K562 (cell line): ENCODE measurements around the gene AQP6. TPM values are rescaled to one million over a fixed set of nuclear protein-coding genes. Genes with fewer than 3 reads are reported as not detected.

ENCODE experiments used
- ATAC-seq: fragments of 200-7000 bp; cut with Tn5 transposase; 3 replicates; pipeline ENCODE4 v1.9.1; 2020; ENCODE audit warnings: moderate library complexity
- BruUV-seq: library from RNA; stranded (reverse); fragments of 400-500 nt; replicated peaks from 2 replicates; lab custom pipeline; 2021; lab: Mats Ljungman, UMichigan
- CTCF ChIA-PET: fragments of 300-600 bp; formaldehyde crosslinking; extraction: SDS; loops from one replicate; lab custom pipeline; 2021; ENCODE audit warnings: low intra/inter-chr PET ratio; lab: Yijun Ruan, JAX
- POLR2A ChIA-PET: fragments of 300-600, 350-650 bp; sonication (Branson Sonifier 250); formaldehyde crosslinking; extraction: SDS; loops from one replicate; lab custom pipeline; 2021; ENCODE audit warnings: antibody characterized with exemption, inconsistent platforms; lab: Yijun Ruan, JAX
- DNase-seq, 4 experiments: peaks; one replicate each; pipeline versions ENCODE4 v3.0.0 to v3.0.0-alpha.2; 2011 to 2018; ENCODE audit warnings: low spot score in 3 of 4, mixed read lengths in 3 of 4; ENCODE audit errors: extremely low read depth in 1 of 4
- FAIRE-seq: peaks from 2 replicates; lab custom pipeline; 2011; peaks lifted over from hg19 to GRCh38; lab: Jason Lieb, UNC
- H2AFZ ChIP-seq: 2 replicates; pipeline ENCODE4 v1.6.0; 2011; ENCODE audit warnings: low read depth, low read length, control low read depth, inconsistent platforms
- H3K27ac ChIP-seq: fragments of 200-600 bp; 3 replicates; pipeline ENCODE4 v1.8.0; 2011; ENCODE audit warnings: low read depth, mild to moderate bottlenecking, control low read depth, inconsistent platforms, low read length, moderate library complexity, mixed read lengths; ENCODE audit errors: extremely low read depth
- H3K27me3 ChIP-seq, 2 experiments: fragments of 300-600 bp in 1 of 2; 2 replicates in 1 of 2; 3 replicates in 1 of 2; pipeline versions ENCODE4 v1.6.0 to v1.8.0; 2011; ENCODE audit warnings: inconsistent platforms in 2 of 2, low read length in 2 of 2, mild to moderate bottlenecking in 1 of 2, mixed read lengths in 1 of 2, moderate library complexity in 1 of 2; ENCODE audit not compliant: control insufficient read depth in 2 of 2, insufficient read depth in 2 of 2
- H3K36me3 ChIP-seq: fragments of 300-600 bp; 3 replicates; pipeline ENCODE4 v1.8.0; 2011; ENCODE audit warnings: mild to moderate bottlenecking, low read length, inconsistent platforms; ENCODE audit not compliant: control insufficient read depth, insufficient read depth
- H3K4me1 ChIP-seq, 2 experiments: fragments of 200-600 bp in 1 of 2; replicated peaks in 1 of 2; 2 replicates in 1 of 2; 3 replicates in 1 of 2; pipeline versions ENCODE4 v1.5.1 to v1.8.0; 2011; ENCODE audit warnings: inconsistent platforms in 2 of 2, low read length in 2 of 2, mild to moderate bottlenecking in 1 of 2, mixed read lengths in 1 of 2, moderate library complexity in 1 of 2; ENCODE audit not compliant: control insufficient read depth in 2 of 2, insufficient read depth in 2 of 2
- H3K4me2 ChIP-seq: 2 replicates; pipeline ENCODE4 v1.6.1; 2011; ENCODE audit warnings: low read length, control low read depth, inconsistent platforms, mixed read lengths; ENCODE audit not compliant: insufficient read depth
- H3K4me3 ChIP-seq: fragments of 200-600 bp; sonication (generic), shearing (Covaris generic); 2 replicates; pipeline ENCODE4 v1.5.1; 2016; ENCODE audit warnings: control low read depth, inconsistent platforms
- H3K79me2 ChIP-seq: fragments of 200-600 bp; 3 replicates; pipeline ENCODE4 v1.8.0; 2011; ENCODE audit warnings: low read length, inconsistent platforms; ENCODE audit not compliant: control insufficient read depth, insufficient read depth
- H3K9ac ChIP-seq, 2 experiments: 2 replicates each; pipeline versions ENCODE4 v1.6.0 to v1.6.1; 2011; ENCODE audit warnings: low read depth in 2 of 2, low read length in 2 of 2, control low read depth in 1 of 2, inconsistent platforms in 1 of 2, mild to moderate bottlenecking in 1 of 2, mixed read lengths in 1 of 2; ENCODE audit not compliant: insufficient read depth in 1 of 2
- H3K9me1 ChIP-seq: one replicate; pipeline ENCODE4 v1.6.0; 2011; ENCODE audit warnings: inconsistent platforms, mild to moderate bottlenecking, low read length, moderate library complexity; ENCODE audit not compliant: control insufficient read depth, insufficient read depth
- H3K9me3 ChIP-seq: replicated peaks from 2 replicates; pipeline ENCODE4 v1.5.1; 2011; ENCODE audit warnings: low read depth, low read length, inconsistent platforms; ENCODE audit not compliant: control insufficient read depth, insufficient read depth
- H4K20me1 ChIP-seq: replicated peaks from 2 replicates; pipeline ENCODE4 v1.6.1; 2011; ENCODE audit warnings: low read length, inconsistent platforms, mixed read lengths; ENCODE audit not compliant: control insufficient read depth, insufficient read depth
- CTCF ChIP-seq, 3 experiments: IDR thresholded peaks in 2 of 3; conservative IDR thresholded peaks in 1 of 3; 2 replicates each; pipeline ENCODE4 v1.5.1; 2011 to 2012; ENCODE audit warnings: low read length in 3 of 3, mild to moderate bottlenecking in 3 of 3, control low read depth in 2 of 3, improper control_type of control experiment in 1 of 3, inconsistent platforms in 1 of 3, low read depth in 1 of 3, mixed read lengths in 1 of 3, moderate library complexity in 1 of 3; ENCODE audit not compliant: insufficient read depth in 2 of 3
- HDAC8 ChIP-seq: fragments of 450-650 bp; IDR thresholded peaks from 2 replicates; pipeline ENCODE4 v1.6.1; 2016; ENCODE audit warnings: mild to moderate bottlenecking, missing genetic modification characterization, moderate library complexity, missing compliant biosample characterization
- WGBS: fragments of 100-300 bp; shearing (Covaris generic); methylation state at CpG from one replicate; pipeline ENCODE4 v1.1.6; 2016; ENCODE audit warnings: low coverage, mixed read lengths; ENCODE audit not compliant: insufficient coverage; ENCODE audit errors: missing lambda C conversion rate; 5-methylcytosine and 5-hydroxymethylcytosine counted together
- in situ Hi-C: fragments of 300-500 bp; cut with MboI; formaldehyde crosslinking; loops from 4 replicates; pipeline ENCODE4 v1.15.0; 2018; ENCODE audit warnings: inconsistent platforms, mixed read lengths
- intact Hi-C: fragments of 100-400 bp; cut with micrococcal nuclease; formaldehyde crosslinking; loops from 2 replicates; pipeline ENCODE4 v1.14.2; 2022
- polyA plus RNA-seq, 8 experiments: library from polyadenylated mRNA; depleted of rRNA in 4 of 8; stranded (reverse) in 5 of 8; unstranded in 3 of 8; fragments of >200 nt; fragmentation: Nextera tagmentation in 2 of 8; fragmentation: Illumina TruSeq in 1 of 8; extraction: Ambion mirVana in 2 of 8; extraction: Trizol in 1 of 8; gene quantifications; 2 replicates each; pipeline versions ENCODE4 v1.2.1 to v1.2.3, GENCODE V29; 2011 to 2014; ENCODE audit warnings: inconsistent platforms in 1 of 8, missing spikeins in 1 of 8
- total RNA-seq, 7 experiments: library from RNA; depleted of rRNA in 6 of 7; stranded (reverse); fragments of >200 nt in 6 of 7; fragmentation: Illumina TruSeq in 2 of 7; extraction: Trizol in 2 of 7; gene quantifications; 2 replicates each; pipeline versions ENCODE4 v1.2.1 to v1.2.3, GENCODE V29; 2011 to 2021; ENCODE audit warnings: low replicate concordance in 1 of 7

The AQP6 gene
- total and polyA plus RNA-seq, 9 of the 15 experiments (the other 6 are each of a cell fraction or from before 2014, with no cell fraction given) = 0.05 to 0.12 TPM; not detected in 7

DNA sequence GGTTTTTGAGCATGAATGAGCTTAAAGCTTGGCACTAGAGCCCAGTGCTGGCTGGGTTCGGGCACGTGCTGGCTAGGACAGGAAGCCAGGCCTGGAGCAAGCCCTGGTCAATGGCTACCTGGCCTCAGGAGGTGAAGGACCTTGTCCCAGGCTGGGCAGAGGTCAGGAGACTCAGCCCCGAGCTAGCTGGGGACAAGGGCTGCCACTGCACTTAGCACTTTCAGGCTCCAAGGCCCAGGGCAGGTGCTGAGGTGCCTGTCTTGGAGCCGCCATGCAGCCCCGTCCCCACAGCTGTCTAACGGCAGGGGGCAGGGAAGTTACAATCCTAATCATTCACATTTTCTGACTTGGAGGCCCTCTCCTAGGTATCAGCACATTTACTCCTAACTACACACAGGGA is 4.3 kb upstream of the AQP6 start:
- Histone ChIP-seq H3K9me3 (no peaks in the 10 kb centered on the region), H4K20me1 (peaks cover 16% of the 10 kb centered on the region; the same call in 1 of the 2 replicates), H3K4me1 (peaks cover 12 to 34% of the 10 kb centered on the region in 2 experiments; a peak in 4 of 5 replicates), H3K27ac (no peak overlapping the region), H2AFZ (no peak overlapping the region), H3K36me3 (no peaks in the 10 kb centered on the region), H3K4me3 (no peak overlapping the region), H3K4me2 (no peak overlapping the region), H3K9ac (0 out of 4 replicates have a peak overlapping the region, but pooled peaks of 1 of the 2 experiments have one; percentile 10), H3K79me2 (no peaks in the 10 kb centered on the region), H3K9me1 (no peaks in the 10 kb centered on the region), H3K27me3 (peaks cover 28 to 77% of the 10 kb centered on the region in 2 experiments; a peak in 4 of 5 replicates)
- in situ Hi-C loops = loop anchor here (5.0 kb wide), 1 partner anchor 199 kb away; the partner anchor contains the start of gene CERS5
- no TSS peak for BruUV-seq
- intact Hi-C loops = no loop called here
- TF ChIP-seq CTCF (IDR thresholded peaks at IDR 0.05 in 2 of 3, conservative IDR thresholded peaks at IDR 0.05 in 1 of 3; ENCODE audit: insufficient read depth in 2 of 3, low read depth in 1 of 3, low read length in 3 of 3) = 0 out of 6 replicates have a peak, but pooled peaks of 1 of the 3 experiments have one; percentile 3
- TF ChIP-seq HDAC8 (tag) = no peak
- DNase-seq = no peak
- 28% methylated on average over 6 of the region's 6 CpGs for WGBS
- no peak for FAIRE-seq
- CTCF ChIA-PET = interaction anchor here (0.5 to 5.4 kb wide), 6 partner anchors 16 to 207 kb away, joined by 3 to 43 read pairs (median 16); no protein-coding TSS in a partner anchor
- POLR2A ChIA-PET = interaction anchor here (0.5 to 2.1 kb wide), 6 partner anchors 14 to 115 kb away, joined by 3 to 11 read pairs (median 4); no protein-coding TSS in a partner anchor
- no peak for ATAC-seq
